ENCODE data around the gene CERT1.

DNA sequence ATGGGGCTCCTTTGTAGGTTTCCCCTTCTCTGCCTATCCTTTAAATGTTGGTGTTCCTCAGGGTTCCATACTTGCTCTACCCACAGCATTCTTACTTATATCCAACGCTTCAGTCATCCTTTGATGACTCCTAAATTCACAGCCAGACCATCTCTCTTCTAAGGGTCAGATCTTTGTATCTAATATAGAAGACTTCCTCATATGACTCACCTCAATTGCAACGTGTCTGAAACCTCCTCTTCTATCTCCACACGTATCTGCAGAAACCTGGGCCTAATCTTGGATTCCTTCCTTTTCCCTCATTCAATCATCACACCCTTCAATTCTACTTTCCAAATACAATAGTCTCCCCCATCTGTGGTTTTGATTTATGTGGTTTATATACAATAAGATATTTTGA is 106.1 kb downstream of the CERT1 start:
- TF ChIP-seq, protein P1, sequence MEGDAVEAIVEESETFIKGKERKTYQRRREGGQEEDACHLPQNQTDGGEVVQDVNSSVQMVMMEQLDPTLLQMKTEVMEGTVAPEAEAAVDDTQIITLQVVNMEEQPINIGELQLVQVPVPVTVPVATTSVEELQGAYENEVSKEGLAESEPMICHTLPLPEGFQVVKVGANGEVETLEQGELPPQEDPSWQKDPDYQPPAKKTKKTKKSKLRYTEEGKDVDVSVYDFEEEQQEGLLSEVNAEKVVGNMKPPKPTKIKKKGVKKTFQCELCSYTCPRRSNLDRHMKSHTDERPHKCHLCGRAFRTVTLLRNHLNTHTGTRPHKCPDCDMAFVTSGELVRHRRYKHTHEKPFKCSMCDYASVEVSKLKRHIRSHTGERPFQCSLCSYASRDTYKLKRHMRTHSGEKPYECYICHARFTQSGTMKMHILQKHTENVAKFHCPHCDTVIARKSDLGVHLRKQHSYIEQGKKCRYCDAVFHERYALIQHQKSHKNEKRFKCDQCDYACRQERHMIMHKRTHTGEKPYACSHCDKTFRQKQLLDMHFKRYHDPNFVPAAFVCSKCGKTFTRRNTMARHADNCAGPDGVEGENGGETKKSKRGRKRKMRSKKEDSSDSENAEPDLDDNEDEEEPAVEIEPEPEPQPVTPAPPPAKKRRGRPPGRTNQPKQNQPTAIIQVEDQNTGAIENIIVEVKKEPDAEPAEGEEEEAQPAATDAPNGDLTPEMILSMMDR (IDR thresholded peaks at IDR 0.05) = no peak
- TF ChIP-seq POLR2A (IDR thresholded peaks at IDR 0.05) = no peak
